Posterior cingulate gyrus (tissue), 11 donors: ENCODE data around the gene ANKRD65.

Experiments used
- DNase-seq, 10 donors: peaks; one replicate each; pipeline versions ENCODE4 v3.0.0 to v3.0.0-alpha.2; 2020 to 2021; ENCODE audit warnings: mixed read lengths in 3 of 10
- intact Hi-C: fragments of 100-400 bp; cut with DNase I; formaldehyde crosslinking; loops from one replicate; pipeline ENCODE4 v1.15.1; 2023

The ANKRD65 gene

DNA sequence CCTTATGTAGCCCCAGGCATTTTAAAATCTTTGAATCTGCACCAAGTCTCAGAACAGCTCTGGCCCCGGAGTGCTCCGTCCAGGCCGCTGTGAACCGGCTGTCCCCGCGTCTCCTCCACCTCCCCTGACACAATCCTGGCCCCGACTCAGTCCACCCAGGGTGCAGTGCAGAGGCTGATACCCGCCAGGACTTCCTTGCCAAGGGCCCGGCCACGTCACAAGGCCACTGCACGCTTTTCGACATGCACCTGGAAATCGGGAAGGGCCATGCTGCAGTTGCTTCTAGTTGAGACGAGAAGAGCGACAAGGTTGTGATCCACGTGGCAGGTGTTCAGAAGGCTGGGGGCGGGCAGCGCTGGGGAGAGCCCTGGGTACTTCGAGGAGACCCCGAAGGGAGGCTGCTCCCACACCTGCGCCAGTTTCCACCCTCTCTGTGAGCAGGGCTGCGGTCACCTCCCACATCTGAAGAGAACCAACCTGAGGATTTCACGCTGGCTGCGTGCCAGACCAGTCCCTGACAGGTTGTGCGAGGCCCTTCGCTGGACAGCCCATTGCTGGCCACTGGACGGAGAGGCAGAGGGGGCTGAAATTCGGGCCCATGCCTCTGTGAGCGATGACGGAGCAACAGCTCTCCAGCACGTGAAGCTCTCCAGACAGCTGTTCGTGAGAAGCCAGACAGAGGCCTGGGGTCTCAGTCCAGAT is 21.1 kb upstream of the ANKRD65 start:
- DNase-seq = peak in 2 of 10 donors; percentile 13 to 87
- intact Hi-C loops = no loop called here

DNA sequence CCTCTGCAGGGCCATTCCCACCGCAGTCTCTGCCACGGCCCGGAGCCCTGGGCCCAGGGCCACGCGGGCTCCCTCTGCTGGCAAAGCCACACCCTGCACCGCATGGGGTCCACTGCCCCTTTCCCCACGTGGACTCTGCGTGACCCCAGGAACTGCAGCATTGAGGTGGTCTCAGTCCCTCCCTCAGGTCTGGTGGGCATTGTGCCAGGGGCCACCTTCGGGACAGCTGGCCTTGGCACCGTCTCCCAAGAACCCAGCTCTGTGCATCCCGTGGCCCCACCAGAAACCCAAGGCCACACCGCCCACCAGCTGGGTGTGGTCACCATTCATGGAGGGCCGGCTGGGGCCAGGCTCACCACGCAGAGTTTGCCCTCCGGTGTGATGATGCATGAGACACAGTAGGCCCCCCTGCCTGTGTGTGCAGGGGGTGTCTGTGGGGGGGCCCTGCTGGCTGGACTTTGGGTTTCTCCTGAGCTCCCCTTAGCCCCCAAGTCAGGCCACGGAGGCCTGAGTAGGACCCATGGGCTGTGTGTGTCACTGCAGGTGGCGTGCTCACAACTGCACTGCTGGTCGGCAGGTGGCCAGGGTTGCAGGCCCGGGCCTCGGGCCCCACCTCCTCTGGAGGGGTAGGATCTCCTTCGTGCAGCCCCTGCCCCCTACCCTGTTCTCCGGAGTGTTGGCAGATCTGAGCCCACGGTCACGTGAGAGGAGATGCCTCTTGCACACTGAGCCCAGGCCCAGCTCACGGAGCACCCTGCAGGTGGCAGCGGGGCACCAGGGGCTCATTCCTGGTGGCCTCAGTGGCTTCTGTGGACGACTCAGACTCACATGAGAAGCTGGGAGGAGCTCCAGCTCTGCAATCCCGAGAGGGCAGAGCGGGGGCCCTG is 20.2 kb upstream of the ANKRD65 start:
- DNase-seq = peak in 6 of 10 donors; percentile 38 to 92 (median 74)
- intact Hi-C loops = no loop called here

DNA sequence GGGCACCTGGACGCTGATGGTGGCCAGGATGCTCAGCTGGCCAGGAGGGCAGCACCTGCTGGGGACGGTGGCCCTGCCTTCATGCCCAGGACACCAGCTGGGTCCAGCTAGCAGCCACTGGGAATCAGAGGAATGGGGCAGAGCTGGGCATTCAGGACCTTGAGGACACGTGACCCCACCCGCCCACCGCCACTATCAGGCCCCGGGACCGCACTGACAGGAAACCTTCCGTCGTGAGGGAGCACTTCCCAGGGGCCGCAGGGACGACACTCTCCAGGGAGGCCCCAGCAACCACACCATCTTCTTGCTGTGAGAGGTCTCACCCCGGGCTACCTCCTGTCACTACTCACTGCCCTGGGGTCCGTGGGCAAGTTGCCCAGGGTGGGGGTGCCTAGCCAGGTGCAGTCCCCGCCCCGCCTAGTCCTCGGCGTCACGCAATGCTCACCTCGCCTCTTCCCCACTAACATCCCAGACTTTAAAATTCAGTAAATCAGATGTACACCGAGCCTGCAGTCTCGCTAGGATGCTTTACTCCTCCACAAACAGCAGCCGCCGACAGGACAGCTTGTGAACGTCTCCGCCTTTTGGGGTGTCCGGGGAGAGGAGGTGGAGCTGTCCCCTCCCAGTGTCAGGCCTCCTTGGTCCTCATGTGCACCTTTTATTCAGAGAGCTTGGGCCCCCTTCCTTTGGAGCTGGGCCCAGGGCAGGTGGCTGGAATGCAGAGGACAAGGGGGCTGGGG is 19.4 kb upstream of the ANKRD65 start:
- intact Hi-C loops = no loop called here
- peak in 1 of 10 donors; percentile 84 for DNase-seq

DNA sequence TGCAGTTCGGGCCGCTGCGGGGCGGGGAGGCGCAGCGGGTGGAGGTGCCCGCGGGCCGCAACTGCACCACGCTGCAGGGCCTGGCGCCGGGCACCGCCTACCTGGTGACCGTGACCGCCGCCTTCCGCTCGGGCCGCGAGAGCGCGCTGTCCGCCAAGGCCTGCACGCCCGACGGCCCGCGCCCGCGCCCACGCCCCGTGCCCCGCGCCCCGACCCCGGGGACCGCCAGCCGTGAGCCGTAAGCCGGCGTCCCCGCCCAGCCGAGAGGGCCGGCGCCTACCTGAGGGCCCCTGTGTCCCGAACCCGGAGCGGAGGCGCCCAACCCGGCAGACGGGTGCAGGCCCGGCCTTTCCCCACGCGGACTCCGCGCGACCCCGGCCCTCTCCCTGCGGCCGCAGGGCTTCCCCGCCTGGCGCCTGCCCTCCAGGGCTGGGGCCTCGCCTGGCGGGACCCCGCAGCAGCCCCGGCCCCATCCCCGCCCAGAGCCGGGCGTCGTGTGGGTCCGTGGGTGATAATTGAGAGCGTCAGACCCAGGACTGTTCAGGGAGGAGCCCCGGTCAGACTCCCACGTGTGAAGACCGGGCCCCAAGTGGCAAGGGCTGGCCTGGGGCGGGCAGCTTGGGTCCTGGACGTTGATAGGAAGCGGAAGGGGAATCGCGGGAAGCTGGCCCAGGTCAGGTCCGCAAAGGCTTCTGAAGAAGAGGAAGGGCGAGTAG is 18.6 kb upstream of the ANKRD65 start:
- peak in 2 of 10 donors; percentile 7 to 85 for DNase-seq
- intact Hi-C loops = no loop called here

DNA sequence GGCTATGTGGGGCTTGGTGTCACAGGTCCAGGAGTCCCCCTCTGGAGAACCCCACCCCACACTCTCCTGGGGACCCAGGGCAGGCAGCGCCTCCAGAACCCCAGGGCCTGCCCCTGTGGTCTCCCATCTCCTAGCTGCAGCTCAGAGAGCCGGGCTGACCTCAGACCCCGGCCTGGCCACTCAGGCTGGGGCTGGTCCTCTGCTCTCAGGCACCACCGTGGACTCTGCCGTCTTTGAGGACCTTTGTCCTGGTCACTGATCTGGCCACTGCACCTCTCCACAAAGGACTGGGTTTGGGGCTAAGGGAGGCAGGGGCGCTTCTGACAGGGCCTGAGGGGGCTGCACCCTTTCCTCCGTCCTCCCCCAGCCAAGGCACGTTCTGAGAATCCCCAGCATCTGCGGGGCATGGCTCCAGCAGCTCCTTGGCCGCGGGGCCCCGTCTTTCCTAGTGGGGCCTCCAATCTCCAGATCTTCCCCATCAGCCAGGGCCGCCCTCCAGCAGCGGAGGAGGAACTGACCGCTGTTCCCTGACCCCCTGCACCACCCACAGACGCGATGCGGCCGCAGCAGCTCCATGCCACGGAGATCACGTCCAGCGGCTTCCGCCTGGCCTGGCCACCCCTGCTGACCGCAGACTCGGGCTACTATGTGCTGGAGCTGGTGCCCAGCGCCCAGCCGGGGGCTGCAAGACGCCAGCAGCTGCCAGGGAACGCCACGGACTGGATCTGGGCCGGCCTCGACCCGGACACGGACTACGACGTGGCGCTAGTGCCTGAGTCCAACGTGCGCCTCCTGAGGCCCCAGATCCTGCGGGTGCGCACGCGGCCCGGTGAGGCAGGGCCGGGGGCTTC is 17.7 kb upstream of the ANKRD65 start:
- intact Hi-C loops = no loop called here
- DNase-seq = peak in 4 of 10 donors; percentile 16 to 83 (median 68)

DNA sequence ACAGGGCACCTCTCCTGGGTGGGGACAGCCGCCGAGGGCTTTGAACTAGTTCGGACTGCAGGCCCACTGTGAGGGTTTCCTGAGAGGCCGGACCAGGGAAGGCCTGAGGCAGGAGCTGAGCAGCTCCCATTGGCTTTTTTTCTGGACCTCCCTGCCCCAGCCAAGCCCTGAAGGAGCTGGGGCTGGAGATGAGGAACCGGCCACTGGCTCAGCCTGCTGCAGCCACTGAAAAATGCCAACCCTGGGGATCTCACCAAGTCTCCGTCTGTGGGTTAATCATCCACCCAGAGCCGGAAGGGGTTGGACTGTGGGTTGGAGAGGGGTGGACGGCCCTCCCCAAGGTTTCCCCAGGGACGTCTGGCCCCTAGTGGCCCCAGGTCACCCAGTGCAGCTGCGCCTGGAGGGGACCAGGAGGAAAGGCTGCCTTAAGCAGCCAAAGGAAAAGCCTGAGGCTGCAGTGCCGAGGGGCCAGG is 16.9 kb upstream of the ANKRD65 start:
- peak in 2 of 10 donors; percentile 51 to 66 for DNase-seq
- intact Hi-C loops = no loop called here

DNA sequence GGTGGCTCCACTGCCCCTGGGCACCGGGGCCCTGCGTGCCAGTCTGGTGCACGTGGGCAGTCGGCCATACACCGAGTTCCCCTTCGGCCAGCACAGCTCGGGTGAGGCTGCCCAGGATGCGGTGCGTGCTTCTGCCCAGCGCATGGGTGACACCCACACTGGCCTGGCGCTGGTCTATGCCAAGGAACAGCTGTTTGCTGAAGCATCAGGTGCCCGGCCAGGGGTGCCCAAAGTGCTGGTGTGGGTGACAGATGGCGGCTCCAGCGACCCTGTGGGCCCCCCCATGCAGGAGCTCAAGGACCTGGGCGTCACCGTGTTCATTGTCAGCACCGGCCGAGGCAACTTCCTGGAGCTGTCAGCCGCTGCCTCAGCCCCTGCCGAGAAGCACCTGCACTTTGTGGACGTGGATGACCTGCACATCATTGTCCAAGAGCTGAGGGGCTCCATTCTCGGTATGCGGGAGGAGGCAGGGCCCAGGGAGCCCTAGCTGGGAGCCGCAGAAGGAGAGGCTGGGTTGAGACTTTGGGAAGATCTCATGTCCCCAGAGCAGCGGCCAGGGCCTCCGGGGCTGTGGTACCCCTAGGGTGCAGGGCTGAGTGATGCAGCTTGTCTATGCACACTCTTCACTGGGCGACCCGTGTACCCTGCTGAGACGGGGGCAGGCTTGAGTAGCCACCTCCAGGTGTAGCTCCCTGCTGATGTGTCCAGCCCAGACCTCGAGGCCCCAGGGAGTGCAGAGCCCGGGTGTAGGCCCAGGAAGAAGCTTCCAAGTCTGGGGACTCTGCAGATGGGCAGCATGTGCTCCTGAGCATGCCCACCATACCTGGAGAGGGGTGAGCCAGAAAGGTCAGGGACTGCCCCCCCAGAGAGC is 16.2 kb upstream of the ANKRD65 start:
- DNase-seq = peak in 5 of 10 donors; percentile 14 to 82 (median 63)
- intact Hi-C loops = no loop called here

DNA sequence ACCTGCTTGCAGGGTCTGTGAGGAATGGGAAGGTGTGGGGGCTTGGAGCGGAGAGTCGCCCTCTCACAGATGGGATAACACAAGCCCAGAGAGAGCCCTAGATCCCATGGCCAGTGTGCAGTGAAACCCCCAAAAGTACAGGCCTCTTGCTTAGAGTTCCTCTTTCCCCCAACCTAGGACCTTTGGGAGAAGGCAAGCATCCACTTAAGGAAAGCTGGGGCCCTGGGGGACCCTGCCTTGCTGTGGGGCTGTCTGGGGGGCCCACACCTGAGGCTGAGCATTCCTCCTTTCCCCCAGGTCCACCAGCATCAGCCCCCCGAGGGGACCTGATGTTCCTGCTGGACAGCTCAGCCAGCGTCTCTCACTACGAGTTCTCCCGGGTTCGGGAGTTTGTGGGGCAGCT is 15.6 kb upstream of the ANKRD65 start:
- intact Hi-C loops = no loop called here

DNA sequence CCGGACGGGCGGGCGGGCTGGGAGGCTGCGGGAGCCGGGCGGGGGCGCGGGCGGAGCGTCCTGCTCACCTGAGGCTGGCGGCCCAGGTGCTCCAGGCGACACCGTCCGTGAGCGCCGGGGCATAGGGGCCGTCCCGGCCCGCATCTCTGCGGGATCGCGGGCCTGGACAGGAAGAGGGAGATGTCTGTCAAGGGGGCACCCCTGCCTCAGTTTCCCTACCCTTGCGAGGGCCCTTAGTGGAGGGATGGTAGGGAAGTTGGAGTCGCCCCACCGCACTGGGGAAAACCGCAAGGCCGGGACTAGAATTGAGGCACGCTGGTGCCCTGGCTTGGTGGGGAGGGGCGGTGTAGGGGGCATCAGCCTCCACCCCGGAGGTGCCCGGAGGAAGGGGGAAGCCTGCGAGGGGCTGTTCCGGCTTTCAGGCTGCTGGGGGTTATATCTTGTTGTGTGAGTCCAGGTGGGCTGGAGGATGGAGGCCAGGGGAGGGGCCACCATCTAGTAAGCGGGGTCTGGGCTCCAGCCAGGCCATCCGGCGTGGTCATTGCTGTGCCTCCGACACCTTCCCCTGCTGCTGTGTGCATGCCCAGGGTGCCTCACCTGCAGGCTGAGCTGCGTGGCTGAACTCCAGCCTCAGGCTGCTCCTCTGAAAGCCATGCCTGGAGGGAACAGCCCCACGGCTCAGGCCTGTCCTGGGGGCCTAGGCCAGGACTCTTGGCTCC is 15.0 kb upstream of the ANKRD65 start:
- intact Hi-C loops = no loop called here
- peak in 5 of 10 donors; percentile 8 to 83 (median 63) for DNase-seq

More for the DNA sequence above, 15.6 kb upstream of the ANKRD65 start:
- no peak for DNase-seq

DNA sequence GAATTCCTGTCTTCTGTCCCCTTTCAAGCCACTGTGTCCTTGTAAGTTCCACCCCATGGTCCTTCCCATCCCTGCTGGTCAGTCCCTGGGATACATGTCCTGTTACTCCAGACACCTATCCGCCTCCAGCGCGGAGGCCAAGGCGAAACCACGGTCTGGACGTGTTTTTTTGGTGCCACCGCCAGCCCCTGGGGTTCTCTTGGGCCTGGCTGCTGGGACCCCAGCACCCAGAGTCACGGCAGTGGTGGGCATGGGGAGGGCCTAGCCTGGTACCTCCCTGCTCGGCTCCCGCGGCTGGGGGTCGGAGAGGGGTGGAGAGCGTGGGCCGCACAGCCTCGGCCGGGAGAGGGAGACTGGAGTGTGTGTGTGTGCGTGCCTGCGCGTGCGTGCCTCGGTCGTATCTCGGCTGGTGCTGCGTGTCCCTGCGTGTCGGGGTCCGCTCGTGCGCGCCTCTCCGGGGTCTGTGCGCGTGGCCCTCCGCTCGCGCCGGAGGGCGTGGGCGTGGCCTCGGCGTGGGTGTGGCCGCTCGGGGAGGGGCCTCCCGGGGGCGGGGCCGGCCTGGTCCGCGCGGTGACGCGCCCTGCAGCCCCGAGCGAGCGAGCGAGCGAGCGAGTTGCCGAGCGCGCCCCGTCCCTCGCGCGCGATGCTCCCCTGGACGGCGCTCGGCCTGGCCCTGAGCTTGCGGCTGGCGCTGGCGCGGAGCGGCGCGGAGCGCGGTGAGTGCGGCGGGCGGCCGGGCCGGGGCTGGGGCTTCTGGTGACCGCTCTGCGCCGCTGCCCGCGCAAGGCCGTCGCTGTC is 14.2 kb upstream of the ANKRD65 start, which contains the start of gene VWA1:
TSS of gene VWA1 (plus strand) at position 585 of the 798 bp plus-strand sequence. CDS start at position 644, 59 bp downstream.
- intact Hi-C loops = no loop called here
- DNase-seq = peak; percentile 63 to 97 (median 76)

DNA sequence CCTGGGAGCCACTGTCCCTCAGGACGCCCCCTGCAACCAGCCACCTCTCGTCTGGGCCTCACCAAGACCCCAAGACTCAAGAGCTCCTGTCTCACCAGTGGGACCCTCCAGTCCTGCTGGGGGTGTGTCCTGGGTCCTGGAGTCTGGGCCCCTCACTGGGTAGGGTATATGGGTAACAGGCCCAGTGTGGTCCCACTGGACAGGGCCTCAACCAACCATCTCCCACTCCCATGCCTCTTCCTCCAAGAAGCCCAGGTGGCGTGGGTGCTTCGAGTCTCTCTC is 13.7 kb upstream of the ANKRD65 start:
- intact Hi-C loops = no loop called here
- DNase-seq = no peak

DNA sequence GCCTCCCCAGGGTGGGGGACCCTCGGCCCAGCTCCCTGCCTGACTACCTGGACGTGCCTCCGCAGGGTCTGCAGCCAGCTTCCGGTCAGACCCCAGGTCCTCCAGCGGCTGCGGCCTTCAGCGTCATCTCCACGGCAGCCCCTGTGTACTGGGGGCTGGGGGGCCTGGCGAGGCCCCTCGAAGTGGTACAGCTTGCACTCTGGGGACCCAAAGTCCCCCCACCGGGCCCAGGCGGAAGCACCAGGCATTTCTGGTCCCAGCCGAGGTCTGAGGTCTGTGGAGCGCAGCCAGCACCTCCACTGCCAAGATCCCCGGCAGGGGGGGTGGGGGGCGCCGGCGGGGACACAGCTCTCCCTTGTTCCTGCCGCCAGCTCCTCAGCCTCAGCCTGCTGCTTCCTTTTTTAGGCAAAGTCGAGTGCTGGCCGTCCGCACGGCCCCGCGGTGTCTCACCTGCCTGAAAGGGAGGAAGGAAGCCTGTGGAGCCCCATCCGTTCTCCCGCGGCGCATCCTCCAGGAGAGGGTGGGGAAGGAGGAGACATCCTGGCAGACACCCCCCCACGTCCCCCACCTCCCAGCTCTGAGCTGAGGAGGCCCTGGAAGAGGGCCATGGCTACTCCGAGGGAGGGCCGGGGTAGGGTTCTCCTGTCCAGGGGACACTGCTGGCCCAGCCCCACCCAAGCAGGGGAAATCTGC is 13.2 kb upstream of the ANKRD65 start:
- intact Hi-C loops = no loop called here
- peak; percentile 66 to 97 (median 74) for DNase-seq

DNA sequence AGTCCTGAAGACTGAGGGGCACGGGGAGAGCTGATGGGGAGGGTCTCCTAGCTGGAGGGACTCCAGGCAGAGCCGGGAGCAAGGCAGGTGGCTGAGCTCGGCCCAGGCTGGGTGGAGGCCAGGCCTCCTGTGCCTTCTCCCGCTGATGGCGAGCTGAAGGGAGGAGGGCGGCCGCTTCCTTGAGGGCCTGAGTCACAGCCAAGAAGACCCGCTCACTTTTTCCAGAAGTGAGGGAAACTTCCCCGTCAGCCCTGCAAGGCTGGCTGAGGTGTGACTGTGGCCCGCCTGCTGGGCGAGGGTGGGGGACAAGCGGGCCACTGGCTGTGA is 12.7 kb upstream of the ANKRD65 start:
- peak in 4 of 10 donors; percentile 36 to 88 (median 73) for DNase-seq
- intact Hi-C loops = no loop called here

DNA sequence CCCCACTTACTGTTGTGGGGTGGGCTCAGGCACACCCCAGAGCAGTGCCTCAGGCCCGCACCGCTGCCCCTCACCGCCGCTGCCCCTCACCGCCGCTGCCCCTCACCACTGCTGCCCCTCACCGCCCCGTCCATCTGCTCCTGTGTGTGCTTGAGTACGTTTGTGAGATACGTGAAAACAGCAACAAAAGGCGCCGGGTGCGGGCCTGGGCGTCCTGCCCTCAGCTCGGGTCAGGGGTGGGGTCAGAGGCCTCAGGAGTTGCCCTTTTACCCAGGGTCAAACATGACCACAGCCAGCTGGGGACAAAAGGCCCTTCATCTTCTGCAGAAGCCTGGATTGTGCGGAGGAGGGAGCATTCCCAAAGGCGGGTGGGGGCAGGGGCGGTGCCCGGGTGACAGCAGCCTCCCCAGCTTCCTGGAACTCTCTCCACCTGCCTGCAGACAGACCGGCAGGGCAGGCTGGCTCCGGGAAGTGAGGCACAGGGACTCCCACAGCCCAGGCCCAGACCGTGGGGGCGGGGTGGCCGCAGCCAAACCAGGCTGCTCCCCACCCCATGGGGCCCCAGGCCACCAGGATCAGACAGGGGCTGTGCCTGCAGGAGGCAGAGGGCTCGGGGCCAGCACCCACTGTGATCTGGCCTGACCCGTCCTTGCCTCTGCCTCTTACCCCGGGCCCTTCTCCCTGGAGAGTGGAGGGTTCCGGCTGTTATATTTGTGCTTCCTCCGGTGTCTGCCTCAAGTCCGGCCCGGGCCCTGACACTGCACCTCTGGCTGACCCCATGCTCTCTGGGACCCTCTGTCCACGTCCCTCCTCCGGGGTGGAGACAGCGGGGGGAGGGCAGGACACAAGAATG is 12.1 kb upstream of the ANKRD65 start:
- intact Hi-C loops = no loop called here
- DNase-seq = peak; percentile 58 to 97 (median 82)

DNA sequence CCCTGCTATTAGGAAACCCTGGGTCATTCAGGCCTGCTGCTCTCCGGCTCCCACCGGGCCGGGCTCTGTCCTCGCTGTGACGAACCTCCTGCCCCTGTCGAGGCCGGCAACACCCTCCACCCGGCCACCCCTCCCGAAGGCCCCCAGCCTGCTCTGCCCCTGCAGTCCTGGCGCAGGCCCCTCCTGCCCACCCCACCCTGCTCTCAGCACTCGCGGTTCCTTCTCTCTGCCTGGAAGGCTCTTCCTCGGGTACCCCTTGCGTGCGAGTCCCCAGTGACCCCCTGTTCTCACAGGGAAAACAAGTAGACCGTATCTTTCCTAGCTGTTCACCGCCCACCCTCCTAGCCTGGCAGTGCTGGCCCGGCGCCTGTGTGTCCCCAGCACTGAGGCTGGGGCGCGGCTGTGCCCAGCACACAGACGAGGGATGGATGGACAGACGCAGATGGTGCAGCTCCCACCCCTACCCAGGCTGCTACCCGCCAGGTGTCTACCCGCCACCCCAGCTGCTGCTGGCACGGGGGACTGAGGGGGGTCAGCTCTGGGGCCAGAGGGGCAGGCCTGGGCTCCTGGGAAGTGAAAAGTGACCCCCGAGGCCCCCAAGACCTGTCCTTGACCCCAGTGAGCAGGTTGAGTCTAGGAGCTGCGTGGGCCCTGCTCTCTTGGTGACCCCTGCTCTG is 11.3 kb upstream of the ANKRD65 start:
- intact Hi-C loops = no loop called here
- peak in 4 of 10 donors; percentile 41 to 86 (median 77) for DNase-seq
